HG02981 (cell line): ENCODE results near the gene GRK6.

Experiments
- ATAC-seq: cut with Tn5 transposase; IDR thresholded peaks from one replicate; pipeline ENCODE4 v1.9.1; 2021; ENCODE audit warnings: mild to moderate bottlenecking, moderate library complexity; ENCODE audit not compliant: unreplicated experiment

GRK6 gene

DNA sequence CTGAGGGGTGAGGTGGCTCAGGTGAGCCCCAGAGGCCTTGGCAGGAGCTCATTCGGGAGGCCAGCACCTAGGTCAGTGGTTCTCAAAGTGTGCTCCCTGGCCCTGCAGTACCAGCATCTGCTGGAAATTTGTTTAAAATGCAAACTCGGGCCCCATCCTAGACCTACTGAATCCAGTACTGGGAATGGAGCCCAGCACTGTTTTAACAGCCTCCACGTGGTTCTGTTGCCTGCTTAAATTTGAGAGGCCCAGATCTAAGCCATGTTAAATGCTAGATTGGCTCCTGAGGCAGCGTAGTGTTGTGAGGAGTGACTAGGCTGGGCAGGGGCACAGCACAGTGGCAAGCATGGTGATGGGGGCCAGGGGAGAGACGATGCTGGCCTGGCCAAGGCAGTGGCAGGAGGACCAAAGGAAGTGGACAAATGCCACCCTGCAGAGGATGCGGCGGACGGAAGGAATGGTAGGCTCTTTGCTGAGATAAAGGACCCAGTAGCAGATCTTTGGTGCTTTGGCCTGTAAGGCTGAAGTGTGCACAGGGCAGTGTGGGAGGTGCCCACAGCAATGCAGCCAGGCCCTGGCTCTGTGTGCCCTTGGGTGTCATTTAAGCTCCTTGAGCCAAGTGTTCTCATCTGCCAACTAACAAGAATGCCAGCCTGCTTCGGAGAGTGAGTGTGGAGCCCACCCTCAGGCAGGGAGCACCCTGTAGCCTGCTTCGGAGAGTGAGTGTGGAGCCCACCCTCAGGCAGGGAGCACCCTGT lies 24.4 kb downstream of the GRK6 start:
- ATAC-seq: no peak

DNA sequence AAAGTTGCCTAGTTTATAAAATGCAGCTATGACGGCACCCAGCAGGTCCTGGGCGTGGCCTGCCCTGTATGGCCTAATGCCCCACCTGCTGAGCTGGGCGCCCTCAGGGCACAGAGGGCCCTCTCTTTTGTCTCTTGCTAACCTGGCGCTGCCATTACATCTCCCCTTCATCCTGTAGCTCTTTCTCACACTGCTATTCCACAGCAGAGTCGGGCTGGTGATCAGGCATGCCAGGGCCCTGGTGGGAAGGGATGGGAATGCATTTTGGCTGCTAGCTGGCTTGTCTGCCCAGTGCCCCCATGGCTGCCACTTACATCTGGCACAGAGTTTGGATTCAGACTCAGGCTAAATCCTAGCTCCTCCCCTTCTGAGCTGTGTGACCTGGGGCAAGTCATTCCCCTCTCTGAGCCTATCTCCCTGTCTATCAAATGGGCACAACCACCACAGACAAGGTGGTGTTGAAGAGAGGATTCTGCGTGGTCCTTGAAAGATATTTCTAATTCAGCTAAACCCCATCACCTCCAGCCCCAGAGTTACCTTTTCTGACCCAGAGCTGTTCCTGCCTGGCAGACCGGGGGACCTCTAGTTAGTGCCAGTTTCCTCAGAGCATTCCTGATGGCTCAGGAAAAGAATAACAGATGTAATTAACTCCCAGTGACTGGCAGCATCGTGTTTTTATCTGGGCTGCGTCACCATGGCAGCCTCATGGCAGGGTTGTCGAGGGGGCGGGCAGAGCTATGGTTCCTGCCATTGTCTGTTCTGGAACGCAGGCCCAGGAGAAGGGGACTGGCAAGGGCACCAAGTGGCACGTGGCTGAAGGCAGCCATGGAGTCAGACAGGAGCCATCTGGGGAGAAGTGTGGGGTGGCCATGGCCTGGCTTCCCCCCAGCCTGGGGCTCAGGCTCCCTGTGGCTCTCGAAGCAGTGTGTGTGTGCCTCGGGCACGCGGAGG lies 26.5 kb downstream of the GRK6 start:
- no peak for ATAC-seq

DNA sequence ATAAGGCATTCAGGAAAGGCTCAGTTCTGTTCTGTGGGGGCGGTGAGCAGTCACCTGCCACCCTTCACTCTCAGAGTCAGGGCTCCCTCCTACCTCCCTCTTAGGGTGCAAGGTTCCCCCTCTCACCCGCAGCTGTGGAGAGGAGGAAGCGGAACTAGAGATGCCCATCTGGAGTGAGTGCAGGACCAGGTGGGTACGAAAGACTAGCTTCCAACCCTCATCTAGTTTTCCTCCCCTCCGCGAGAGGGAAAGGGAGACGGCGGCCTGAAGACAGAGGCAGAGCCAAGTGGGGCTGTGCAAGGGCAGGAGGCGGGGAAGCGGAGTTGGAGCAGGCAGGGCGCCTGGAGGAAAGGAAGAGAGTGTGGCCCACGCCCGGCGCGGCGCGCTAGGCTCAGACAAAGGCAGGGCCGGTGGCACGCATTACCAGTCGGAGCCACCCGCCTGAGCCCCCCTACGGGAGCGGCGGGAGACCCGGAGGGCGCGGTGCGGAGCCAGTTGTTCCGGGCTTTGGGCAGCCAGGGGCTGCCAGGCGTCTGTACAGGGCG lies 27.4 kb downstream of the GRK6 start:
- peak; percentile 1 for ATAC-seq

DNA sequence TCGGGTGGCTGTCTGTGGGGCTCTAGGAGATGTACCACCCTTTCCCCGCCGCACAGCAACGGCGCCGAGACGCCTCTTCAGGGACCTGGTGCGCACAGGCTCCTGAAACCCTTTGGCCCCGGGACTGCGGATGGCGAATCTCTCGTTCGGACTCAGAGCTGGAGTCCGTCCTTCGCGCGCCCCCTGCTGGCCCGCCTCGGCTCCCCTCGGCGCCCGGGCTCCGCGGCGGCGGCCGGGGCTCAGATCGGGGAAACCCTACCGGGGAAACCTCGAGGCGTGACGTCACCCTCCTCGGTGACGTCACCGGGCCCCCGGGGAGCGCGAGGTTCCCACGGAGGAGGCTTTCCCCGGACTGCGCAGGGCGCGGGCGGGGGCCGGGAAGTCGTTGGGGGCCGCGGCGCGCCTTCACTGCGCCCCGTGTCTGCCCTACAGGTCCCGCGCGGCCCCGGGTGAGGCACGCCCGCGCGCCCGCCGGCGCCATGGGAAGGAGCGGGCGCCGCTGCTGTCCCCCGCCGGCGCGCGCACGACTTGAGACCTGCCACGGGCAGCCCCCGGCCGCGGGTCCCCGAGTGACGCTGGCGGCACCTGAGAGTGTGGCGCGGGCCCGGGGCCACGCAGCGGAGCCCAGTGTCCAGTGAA lies 28.0 kb downstream of the GRK6 start:
- peak; percentile 43 for ATAC-seq

DNA sequence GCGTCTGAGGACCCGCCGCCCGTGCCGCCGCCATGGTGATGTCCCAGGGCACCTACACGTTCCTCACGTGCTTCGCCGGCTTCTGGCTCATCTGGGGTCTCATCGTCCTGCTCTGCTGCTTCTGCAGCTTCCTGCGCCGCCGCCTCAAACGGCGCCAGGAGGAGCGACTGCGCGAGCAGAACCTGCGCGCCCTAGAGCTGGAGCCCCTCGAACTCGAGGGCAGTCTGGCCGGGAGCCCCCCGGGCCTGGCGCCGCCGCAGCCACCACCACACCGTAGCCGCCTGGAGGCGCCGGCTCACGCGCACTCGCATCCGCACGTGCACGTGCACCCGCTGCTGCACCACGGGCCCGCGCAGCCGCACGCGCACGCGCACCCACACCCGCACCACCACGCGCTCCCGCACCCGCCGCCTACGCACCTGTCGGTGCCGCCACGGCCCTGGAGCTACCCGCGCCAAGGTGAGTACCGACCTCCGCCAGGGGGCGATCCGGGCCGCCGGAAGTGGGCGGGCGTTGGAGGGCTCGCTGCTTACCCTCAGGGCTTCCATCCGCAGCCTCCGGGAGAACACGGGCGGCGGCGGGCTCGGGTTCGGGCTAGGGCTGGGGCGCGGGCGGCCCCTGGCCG lies 28.7 kb downstream of the GRK6 start:
- ATAC-seq: peak; percentile 46

DNA sequence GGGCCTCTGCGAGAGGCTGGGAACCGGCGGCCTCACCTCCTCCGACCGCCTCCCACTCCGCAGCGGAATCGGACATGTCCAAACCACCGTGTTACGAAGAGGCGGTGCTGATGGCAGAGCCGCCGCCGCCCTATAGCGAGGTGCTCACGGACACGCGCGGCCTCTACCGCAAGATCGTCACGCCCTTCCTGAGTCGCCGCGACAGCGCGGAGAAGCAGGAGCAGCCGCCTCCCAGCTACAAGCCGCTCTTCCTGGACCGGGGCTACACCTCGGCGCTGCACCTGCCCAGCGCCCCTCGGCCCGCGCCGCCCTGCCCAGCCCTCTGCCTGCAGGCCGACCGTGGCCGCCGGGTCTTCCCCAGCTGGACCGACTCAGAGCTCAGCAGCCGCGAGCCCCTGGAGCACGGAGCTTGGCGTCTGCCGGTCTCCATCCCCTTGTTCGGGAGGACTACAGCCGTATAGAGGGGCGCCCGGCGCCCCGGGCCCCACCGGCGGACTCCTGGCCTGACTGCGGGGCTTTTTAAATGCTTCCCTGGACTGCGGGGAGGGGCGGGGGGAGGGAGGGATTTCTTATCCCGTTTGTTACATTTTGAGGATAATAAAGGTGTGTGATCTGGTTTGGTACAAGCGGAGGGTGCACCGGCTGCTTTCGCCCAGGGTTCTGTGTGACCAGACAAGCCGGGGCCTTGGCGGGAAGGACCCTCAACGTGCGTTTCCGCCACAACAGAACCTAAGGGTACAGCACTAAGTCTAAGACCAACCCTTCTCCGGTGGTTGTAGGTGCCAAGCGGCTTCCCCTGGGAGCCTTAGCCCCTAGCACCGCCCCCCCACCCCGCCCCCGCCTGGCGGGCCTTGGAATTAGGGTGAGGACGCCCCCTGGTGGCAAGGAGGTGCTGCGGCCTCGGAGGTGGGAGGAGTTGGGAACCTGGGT lies 29.4 kb downstream of the GRK6 start:
- peak; percentile 7 for ATAC-seq

DNA sequence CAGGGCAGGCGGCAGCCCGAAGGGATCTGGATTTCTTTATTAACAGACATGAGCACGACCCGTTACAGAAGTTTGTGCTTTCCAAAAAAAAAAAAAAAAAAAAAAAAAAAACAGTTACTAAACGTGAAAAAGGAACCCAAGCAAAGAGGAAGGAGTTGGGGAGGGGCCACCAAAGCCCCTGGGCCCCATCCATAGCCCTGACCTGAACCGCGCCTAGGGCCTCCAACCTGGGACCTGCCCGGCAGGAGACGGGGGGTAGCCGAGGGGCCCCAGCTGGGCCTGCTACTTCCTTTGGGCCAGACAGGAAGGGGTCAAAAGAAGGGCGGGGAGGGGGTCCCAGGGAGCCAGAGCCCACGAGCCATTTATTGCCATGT lies 30.1 kb downstream of the GRK6 start:
- ATAC-seq: no peak

DNA sequence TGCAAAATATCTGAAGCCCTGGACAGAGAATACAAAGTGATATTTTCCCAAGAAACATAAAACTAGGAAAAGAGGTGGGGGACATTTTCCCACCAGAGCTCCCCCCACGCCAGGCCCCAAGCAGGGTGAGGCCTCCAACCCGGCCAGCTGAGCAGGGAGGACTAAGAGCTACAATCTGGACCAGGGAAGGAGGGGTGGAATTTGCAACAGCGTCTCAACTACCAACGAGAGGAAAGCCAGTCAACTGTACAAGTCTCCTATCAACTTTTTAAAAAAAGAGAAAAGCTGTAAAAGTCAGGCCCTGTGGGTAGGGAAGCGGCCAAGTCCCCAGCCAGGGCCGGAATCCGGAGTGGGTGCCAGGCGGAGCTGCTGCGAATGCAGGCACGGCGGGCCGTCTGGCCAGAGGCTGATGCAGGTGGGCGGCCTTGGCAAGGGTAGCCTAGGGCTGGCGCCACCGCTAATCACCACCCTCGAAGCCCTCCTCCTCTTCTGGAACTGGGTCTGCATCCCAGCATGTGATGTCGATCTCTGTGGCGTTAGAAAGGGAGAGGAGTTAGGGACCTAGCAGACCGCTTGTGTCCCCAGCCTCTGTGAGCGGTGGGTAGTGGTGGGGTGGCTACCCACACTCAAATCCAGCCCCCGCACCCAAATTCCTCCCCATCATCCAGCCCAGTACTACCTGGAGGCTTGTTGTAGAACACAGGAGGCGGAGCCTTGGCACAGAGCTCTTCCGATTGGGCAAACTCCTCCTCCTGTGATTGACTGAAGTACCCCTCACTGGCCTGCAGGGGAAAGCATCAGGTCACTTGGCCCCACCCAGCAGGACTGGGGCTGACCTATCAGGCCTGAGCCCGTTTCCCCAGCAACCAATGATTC lies 30.7 kb downstream of the GRK6 start:
- ATAC-seq: peak; percentile 42

DNA sequence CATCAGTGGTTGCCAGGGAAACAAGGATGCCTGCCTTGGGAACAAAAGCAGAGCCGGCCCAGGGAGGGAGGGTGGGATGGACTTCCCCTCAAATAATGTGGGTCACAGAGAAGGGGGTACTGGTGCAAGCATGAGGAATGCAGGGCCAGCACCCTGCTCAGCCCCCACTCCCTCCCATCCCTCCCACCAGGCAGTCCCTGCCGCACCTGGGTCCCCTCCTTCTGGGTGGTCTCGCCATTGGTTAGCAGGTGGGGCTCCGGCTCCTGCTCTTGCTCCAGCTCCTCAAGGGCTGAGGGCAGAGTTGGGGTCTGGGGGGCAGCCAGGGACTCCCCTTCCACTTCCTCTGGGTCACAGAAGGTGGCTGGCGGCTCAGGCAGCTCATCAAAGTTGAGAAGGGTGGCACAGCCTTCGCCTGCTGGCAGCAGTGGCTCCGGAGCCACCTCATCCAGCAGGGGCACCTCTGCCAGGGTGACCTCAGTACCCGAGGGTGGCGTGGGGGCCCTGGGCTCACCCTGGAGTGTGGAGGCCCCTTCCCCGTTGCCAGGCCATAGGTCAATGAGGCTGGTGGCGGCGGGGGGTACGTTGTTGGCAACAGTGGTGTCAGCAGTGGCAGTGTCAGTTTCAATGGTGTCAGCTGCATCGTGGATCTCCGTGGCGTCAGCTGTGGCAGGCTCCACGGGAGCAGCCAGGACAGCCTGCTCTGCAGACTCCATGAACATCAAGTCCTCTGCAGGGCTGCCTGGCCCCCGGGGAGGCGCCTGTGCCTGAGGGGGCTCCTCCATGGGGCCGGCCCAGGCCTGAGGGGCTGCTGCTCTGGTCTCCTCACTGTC lies 31.6 kb downstream of the GRK6 start:
- ATAC-seq: no peak

DNA sequence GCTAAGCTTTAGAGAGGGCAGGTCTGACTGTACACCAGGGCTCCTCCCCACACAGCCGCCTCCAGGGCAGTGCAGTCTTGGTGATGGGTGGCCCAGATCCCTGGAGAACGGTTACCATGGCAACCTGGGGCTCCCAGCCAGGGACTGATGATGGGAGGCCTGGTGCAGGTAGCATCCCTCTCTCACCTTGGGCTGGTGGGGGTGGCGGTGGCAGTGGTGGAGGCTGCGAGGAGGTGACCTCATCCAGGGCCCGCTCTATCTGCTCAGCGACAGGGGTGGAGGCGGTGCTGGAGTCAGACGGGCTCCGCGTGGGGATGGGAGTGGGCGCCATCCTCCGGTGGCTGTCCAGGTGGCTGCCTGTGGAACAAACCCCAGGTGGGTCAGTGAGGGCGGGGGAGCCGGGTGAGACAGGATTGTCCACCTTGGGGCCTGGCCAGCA lies 32.5 kb downstream of the GRK6 start:
- ATAC-seq: no peak

DNA sequence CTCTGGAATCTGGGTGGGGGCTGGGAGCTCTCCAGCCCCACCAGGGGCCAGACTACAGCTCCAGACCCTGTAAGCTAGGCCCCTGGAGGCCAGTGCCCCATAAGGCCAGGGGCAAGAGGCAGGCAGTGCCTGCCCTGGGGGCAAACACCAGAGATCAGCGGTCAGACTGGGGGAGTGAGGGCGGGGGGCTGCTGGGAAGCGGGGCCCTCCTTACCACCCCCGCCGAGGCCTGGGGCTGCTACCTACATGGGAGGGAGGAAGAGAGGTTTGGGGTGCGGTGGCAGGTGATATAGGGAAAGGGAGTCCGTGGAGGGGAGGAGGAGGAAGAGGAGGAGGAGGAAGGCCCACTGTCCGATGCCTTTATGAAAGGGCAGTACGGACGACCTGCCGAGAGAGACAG lies 32.9 kb downstream of the GRK6 start:
- no peak for ATAC-seq

DNA sequence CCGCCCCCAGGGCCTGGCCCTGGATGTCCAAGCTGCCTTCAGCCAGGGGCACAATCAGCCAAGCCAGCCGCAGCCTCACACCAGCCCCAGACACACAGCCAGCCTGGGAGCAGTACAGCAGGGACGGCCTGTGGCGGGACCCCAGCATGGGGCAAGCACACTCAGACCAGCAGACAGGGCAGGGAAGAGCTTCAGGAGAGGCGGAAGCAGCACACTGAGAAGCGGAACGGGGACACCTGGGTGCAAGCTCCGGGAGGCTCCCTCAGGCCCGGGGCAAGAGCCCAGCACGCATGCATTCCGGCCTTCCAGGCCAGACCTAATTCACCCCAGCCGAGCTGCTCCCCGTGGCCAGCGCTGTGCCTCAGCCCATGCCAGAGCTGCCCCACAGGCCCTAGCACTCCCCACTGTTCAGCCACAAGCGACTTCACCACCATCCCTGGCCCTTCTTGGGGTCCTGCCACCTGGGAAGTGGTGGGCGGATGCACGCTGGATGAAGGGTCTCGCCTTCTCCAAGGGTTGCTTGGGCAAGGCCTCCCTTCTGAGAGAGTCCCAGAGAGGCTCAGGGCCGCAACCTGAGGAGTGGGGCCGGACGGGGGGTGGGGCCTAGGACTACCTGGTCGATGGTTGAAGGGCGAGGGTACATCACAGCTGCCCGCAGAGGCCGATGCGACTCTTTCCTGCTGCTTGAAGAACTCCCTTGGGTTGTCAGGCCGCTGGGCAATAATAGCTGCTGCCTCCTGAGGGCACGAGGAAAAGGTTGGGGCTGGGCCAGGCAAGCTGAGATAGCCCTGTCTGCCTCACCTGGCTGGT lies 33.5 kb downstream of the GRK6 start:
- ATAC-seq: no peak

DNA sequence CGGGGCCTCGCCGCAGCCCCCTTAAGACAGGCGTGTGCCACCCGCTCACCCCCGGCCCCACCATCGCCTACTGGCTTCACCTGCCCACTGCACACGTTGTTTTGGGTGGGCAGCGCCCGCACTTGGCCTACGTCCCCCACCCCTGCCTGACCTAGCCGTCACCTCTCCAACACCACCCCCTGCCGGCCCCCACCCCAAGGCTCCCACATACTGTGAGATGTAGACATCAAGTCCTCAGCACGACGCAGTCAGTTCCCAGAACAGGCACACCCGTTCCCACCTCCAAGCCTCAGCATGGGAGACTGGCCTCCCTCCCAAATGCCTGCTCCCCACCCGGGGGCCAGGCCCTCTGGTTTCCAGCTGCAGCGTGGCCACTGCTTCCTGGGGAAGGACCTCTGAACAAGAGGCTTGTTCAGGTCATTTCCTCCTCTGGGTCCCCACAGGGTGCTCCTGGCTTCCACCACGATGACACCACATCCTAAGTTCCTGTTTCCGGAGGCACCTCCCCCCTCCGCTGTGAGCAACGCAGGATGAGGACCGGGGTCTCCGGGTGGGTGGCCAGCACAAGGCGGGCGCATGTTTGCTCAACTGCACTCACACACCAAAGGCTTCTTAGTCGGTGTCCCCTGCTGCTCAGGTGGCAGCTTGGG lies 35.7 kb downstream of the GRK6 start:
- no peak for ATAC-seq

DNA sequence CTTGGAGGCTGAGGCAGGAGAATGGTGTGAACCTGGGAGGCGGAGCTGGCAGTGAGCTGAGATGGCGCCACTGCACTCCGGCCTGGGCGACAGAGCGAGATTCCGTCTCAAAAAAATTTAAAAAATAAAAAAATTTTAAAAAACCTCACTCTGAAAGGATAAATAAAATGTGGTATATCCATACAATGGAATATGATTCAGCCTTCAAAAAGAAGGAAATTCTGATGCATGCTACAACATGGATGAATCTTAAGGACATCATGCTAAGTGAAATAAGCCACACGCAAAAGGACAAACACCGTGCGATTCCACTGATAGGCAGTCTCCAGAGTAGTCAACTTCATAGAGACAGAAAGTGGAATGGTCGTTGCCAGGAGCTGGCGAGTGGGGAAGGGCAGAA lies 38.6 kb downstream of the GRK6 start:
- ATAC-seq: no peak

DNA sequence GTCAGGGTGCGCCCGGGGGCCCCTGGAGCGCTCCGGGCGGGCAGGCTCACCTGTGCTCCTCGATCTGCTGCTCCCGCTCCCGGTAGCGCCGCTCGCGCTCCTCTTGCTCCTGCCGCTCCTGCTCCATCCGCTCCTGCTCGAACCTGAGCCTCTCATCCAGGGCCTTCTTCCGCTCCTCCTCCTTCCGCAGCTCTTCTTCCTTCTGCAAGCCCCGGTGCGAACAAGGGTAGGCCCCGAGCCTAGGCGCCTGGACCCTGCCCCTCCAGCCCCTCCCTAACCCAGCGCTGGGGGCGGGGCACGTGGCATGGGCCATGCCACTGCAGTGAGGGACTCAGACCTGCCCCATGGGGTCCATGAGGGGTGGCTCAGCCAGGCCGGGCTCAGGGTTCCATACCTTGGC lies 40.4 kb downstream of the GRK6 start:
- ATAC-seq: no peak

DNA sequence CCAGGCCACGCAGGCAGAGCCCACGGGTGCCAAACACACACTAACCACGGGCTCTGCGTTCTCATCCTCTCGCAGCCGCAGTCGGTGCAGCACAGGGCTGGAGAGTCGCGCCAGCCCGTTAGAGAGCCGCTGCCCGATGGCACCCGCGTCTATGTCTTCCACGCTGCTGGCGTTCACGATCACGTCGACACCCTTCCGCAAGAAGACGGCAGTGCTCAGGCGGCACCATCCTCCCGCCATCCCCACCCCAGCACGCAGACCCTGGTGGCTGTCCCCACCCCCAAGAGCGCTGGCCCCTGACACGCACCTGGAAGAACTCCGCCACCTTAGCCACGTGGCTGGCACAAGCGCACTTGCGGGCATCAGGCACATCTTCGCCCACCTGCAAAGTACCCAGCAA lies 41.0 kb downstream of the GRK6 start:
- ATAC-seq: no peak

DNA sequence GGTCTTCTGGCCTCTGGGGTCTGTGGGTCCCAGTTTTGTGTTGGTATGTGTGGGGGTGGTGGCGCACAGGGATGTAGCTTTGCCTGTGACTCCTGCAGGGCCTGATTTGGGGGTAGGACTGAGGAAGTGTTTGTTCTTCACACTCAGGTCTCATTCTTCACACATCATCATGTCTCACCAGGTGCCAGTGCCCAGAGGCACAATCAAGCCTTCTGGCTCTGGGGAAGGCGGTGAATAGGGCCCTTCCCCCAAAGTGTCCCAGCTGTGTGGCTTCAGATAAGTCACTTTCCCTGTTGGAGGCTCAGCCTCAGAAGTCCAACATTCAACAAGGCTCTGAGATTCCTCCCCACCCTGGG lies 41.8 kb downstream of the GRK6 start:
- ATAC-seq: no peak
